GM21737 (cell line): Measurements from ENCODE around the gene CTU2.
A peak's percentile ranks its signal among the peaks of the same experiment; 100 is the strongest.
"Not testable (repeated sequence)": the region's sequence is repeated elsewhere in the genome, so short reads cannot be mapped to it uniquely, and the experiment has no call there.

Source experiments
- ATAC-seq: cut with Tn5 transposase; IDR thresholded peaks from one replicate; pipeline ENCODE4 v1.9.1; 2021; ENCODE audit warnings: mild to moderate bottlenecking, moderate library complexity; ENCODE audit not compliant: unreplicated experiment

CTU2 gene

GRCh38 chr16:88706229-88706964 is at the start of gene CTU2, which contains the start of gene RNF166:
Gene CTU2, plus strand, starts transcription at chr16:88706503. Its CDS starts 28 bp downstream, at chr16:88706531.
Gene RNF166, minus strand, starts transcription at chr16:88706408. Its CDS starts 83 bp downstream, at chr16:88706325.
- ATAC-seq = peak; percentile 49

- no peak for ATAC-seq
Measured at GRCh38 chr16:88657371-88657770, 48.9 kb upstream of the CTU2 start.

- no peak for ATAC-seq
Measured at GRCh38 chr16:88658714-88659113, 47.6 kb upstream of the CTU2 start.

GRCh38 chr16:88659160-88659559 is 47.1 kb upstream of the CTU2 start:
- no peak for ATAC-seq

GRCh38 chr16:88661468-88661867 is 44.8 kb upstream of the CTU2 start:
- no peak for ATAC-seq

GRCh38 chr16:88662222-88662842 is 44.0 kb upstream of the CTU2 start:
- ATAC-seq = peak; percentile 1

- peak; percentile 93 for ATAC-seq
Measured at GRCh38 chr16:88662843-88663606, 43.3 kb upstream of the CTU2 start, which contains the start of gene MVD. Gene MVD, minus strand, starts transcription at chr16:88663091. Its CDS starts 11 bp downstream, at chr16:88663080.

GRCh38 chr16:88665148-88665547 is 41.2 kb upstream of the CTU2 start:
- no peak for ATAC-seq

GRCh38 chr16:88665570-88665969 is 40.7 kb upstream of the CTU2 start:
- no peak for ATAC-seq

- no peak for ATAC-seq
Measured at GRCh38 chr16:88667461-88667860, 38.8 kb upstream of the CTU2 start.

- ATAC-seq = not testable (repeated sequence)
Measured at GRCh38 chr16:88669493-88669892, 36.8 kb upstream of the CTU2 start.

- ATAC-seq = no peak
Measured at GRCh38 chr16:88669980-88670379, 36.3 kb upstream of the CTU2 start.

- no peak for ATAC-seq
Measured at GRCh38 chr16:88671806-88672205, 34.5 kb upstream of the CTU2 start.

GRCh38 chr16:88672776-88673175 is 33.5 kb upstream of the CTU2 start:
- ATAC-seq = no peak

GRCh38 chr16:88673716-88674379 is 32.5 kb upstream of the CTU2 start:
- ATAC-seq = no peak

GRCh38 chr16:88676502-88677242 is 29.6 kb upstream of the CTU2 start:
- ATAC-seq = no peak

GRCh38 chr16:88677721-88678120 is 28.6 kb upstream of the CTU2 start:
- no peak for ATAC-seq

GRCh38 chr16:88678224-88678979 is 27.9 kb upstream of the CTU2 start:
- no peak for ATAC-seq

GRCh38 chr16:88680554-88681083 is 25.7 kb upstream of the CTU2 start:
- ATAC-seq = no peak
